UCSD-AML1 (cell line): ENCODE measurements around the gene GRB10.

Source experiments
- DNase-seq: peaks from one replicate; lab custom pipeline; 2025; ENCODE audit not compliant: unreplicated experiment; lab: John Stamatoyannopoulos, UW

Gene GRB10

DNA sequence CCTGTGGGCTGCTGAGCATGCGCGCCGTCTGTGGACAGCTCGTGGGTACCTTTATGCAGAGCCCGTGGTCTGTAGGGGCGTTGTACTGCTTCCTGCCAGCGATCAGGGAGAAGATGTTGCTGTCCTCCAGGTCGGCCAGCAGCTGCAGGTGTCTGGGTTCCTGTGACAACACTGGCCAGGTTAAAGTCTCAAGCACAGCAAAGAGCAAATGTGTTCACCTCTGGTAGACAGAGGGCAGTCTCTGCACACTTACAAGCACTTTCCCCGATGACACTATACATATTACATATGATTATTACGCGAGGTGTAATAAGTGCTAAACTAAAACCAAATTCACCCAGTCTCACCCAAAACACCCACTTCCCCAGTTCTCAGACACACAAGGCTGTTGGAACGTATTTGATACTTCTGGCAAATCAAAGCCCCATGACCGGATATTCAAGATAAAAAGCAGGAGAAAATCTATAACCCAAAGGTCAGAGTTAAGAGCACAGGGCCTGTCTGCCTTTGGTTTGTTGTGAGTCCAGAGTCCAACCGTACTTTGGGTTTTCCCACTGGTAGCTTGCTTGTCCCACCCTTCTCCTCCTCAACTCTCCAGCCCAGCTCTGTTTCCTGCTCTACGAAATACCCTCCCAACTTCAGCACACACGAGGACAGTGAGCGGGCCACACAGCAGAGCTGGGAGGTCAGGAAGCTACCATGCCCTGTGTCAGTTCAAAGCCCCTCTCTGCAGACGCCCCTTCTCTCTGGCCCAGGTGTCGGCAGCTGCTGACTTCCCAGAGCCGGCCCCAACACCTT lies 167.8 kb downstream of the GRB10 start:
- DNase-seq = no peak

DNA sequence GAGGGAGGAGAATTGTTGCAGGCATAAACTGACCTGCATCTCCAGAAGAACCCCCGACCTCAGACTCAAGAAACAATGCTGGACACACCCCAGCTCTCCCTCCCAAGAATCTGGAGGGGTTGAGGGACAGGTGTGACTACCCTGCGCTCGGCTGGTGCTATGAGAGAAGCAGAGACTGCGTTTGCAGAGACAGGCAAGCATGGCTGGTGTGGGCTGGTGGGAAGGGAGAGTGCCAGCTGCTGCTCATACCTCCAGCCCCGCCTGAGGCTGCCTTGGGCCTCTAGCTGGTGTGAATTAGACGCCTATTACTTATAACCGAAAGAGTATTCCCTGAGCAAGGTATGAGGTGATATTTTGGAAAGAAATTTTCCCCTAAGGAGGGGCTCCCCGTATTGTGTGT lies 169.2 kb downstream of the GRB10 start:
- no peak for DNase-seq

DNA sequence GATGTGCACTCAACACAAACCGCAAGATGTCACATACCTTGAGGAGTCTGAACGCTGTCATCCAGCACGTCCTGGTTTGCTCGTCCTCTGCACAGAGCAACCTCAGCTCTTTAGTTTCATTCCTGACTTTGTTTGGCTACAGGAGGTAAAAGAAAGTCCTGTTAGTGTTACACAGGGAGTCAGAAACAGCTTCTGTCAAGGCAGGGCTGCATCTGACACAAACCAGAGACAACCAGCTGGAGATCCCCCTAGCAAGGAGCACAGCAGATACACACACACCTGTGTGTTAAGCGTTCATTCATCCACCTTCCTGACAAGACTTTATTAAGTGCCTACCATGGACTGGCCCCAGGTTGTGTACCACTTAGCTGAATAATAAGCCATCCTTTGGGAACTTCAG lies 170.0 kb downstream of the GRB10 start:
- DNase-seq = no peak

GRCh38 chr7:50610521-50611277 lies 172.0 kb downstream of the GRB10 start:
- no peak for DNase-seq

DNA sequence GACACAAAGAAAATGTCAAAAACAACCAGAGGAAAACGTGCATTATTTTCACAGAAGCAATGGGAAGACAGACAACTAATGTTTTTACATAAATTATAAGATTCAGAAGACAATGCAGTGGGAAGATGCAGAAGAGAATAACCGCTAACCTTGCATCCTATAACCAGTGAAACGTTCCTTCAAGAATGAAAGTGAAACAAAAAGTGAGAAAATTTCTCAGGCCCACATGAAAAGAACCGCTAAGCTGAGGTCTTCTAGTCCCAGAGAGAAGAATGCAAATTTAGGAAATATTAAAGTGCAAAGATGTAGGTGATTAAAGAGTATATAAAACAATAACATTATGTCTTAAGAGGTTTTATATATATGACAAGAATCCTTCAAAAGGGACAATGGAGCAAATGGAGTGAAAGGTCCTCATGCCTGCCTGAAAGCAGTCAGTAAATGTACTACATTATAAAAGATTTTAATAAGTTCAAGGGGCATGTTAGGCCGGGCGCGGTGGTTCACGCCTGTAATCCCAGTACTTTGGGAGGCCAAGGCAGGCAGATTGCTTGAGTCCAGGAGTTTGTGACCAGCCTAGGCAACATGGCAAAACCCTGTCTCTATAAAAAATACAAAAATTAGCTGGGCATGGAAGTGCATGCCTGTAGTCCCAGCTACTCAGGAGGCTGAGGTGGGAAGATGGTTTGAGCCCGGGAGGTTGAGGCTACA lies 174.3 kb downstream of the GRB10 start:
- no peak for DNase-seq

GRCh38 chr7:50607524-50608125 lies 175.1 kb downstream of the GRB10 start:
- no peak for DNase-seq

DNA sequence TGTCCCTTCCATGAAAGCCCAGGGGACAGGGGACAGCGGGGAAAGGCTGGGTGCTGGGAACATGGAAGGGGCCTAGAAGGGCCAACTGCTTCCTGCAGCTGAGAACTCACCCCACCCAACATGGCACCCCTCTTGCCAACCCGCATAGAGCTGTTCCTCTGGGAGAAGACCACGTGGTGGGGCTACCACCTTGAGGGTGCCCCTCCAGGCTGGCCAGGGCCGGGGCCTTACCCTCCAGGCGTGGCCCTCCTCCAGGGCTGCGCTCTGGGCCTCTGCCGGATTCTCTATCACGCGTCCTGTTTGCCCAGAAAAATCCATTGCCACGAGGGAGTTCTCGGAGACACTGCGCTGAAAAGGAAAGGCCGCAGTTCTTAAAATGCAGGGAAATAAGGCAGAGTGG lies 177.6 kb downstream of the GRB10 start:
- DNase-seq = no peak

DNA sequence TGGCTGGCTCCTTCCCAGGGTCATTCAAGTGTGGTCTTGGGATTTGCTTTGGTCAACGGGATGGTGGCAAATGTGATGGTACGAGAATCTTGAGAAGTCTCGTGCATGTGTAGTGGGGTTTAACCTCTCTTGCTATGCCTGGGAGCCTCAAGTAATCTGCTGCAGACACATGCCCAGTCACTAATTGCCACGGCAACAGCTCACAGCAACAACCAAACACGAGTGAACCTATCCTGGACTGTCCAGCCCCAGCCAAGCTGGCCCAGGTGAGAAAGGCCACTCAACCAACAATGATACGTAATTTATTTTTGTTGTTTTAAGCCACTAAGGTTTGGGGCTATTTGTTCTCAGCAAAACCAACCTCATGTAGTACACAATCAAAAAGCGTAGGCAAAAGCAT lies 179.4 kb downstream of the GRB10 start:
- DNase-seq = no peak

DNA sequence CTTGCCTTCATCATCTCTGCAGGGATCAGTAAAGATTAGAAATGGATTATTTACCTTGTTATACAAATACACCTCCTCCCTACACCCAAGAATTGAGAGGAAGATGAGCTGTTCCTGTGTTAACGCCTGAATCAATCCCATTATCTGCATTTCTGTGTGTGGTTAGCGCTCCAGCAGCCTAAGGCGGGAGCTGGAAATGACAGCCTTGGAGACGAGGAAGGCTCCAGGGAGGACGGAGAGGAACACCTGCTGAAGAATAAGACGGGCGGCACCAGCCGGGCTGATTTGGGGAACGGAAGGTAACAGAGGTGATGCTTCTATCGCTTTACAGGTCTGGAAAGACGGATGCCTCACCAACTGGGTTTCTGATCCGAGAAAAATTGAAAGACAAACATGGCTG lies 183.3 kb downstream of the GRB10 start:
- DNase-seq = no peak

GRCh38 chr7:50598460-50599343 lies 184.0 kb downstream of the GRB10 start:
- no peak for DNase-seq

GRCh38 chr7:50596484-50596883 lies 186.2 kb downstream of the GRB10 start:
- DNase-seq = no peak

- no peak for DNase-seq
These were observed 187.1 kb downstream of the GRB10 start for GRCh38 chr7:50595491-50596102.

- no peak for DNase-seq
These were observed 187.8 kb downstream of the GRB10 start for GRCh38 chr7:50594734-50595485.

DNA sequence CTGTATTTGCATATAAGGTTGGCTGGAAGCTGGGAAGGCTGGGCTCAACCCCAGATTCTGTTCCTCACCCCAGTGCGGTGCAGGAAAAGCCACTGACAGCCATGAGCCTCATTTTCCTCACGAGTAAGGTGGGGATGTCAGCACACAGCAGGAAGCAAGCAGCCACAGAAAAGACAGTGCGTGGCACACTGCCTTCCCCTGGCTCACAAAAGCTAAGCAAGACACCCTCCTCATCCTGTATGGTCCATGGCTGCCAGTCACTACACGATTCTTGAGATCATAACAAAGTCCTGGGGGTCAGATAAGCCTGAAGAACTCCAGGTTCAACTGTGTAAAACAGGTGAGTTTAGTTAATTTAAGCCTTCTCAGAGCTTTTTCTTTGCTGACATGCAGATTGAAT lies 188.6 kb downstream of the GRB10 start:
- DNase-seq = no peak

GRCh38 chr7:50592940-50593339 lies 189.8 kb downstream of the GRB10 start:
- DNase-seq = no peak

- no peak for DNase-seq
These were observed 190.9 kb downstream of the GRB10 start for GRCh38 chr7:50591480-50592438.

DNA sequence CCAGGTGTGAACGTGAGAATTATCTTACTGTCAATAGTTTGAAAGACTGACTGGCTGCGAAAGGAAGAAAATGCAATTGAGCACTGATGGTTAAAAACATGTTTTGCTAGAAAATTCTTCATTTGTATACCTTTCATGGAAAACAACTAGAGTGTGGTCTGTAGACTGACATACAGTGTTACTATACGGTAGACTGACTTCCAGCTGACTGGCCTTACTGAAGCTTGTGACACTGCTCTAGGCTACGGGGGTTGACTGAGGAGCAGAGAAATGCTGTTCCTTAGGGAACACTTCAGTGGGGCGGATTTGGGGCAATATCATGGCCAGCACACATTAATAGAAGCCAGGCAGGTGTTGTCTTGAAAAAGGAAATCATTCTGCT lies 191.6 kb downstream of the GRB10 start:
- no peak for DNase-seq

GRCh38 chr7:50590535-50590934 lies 192.2 kb downstream of the GRB10 start:
- DNase-seq = no peak
